Measurements from ENCODE around the gene TBC1D13. TPM values are rescaled to one million over a fixed set of nuclear protein-coding genes. Genes with fewer than 3 reads are reported as not detected.

The TBC1D13 gene
- total and polyA plus RNA-seq, 2 donors (not counting 1 experiment from before 2014, with no cell fraction given) = 28.8 to 29.1 TPM

GRCh38 chr9:128771745-128772519 lies 15.1 kb upstream of the TBC1D13 start, which contains the start of gene ZER1:
Gene ZER1 (minus strand): TSS chr9:128771927. CDS start chr9:128755565, 16,362 bp downstream.
- WGBS (ENCODE audit: insufficient coverage) = 2% methylated on average over 72 of the region's 72 CpGs
- intact Hi-C loops (cut with micrococcal nuclease) = loop anchor here (1.0 to 5.0 kb wide), 7 partner anchors 15 to 316 kb away; partner anchors contain the start of genes DYNC2I2, ENDOG, LRRC8A and ODF2
- no peaks in the 10 kb centered on the region for H3K27me3 Mint-ChIP-seq
- ATAC-seq (ENCODE audit: low read depth) (peak; percentile 93), DNase-seq (peak; percentile 95)
- Histone ChIP-seq H4K20me1 (ENCODE audit: control insufficient read depth, insufficient read depth, low read length, poor library complexity, severe bottlenecking) (no peaks in the 10 kb centered on the region), H3K36me3 (replicated peaks in 1 of 2; ENCODE audit: control extremely low read depth in 1 of 2, control insufficient read depth in 1 of 2, extremely low read depth in 1 of 2, insufficient read depth in 2 of 2, low read length in 1 of 2) (peaks cover 0 to 7% of the 10 kb centered on the region in 2 experiments), H2AFZ (ENCODE audit: insufficient read depth, low read depth, low read length, poor library complexity, severe bottlenecking) (peak within 1 kb of the TSS; percentile 92), H3K9me3 (ENCODE audit: control extremely low read depth in 1 of 3, control insufficient read depth in 2 of 3, insufficient read depth in 1 of 3, low read length in 2 of 3) (peaks cover 0 to 10% (median 5%) of the 10 kb centered on the region in 3 donors), H3K9ac (ENCODE audit: low read length) (peak within 1 kb of the TSS; percentile 89), H3K4me3 (ENCODE audit: control extremely low read depth in 1 of 5, extremely low read depth in 1 of 5, insufficient read depth in 1 of 5, low read depth in 2 of 5, low read length in 4 of 5) (peak within 1 kb of the TSS; percentile 69 to 96 (median 77)), H3K4me1 (ENCODE audit: control insufficient read depth in 2 of 2, insufficient read depth in 2 of 2, low read length in 2 of 2) (peaks cover 9 to 19% of the 10 kb centered on the region in 2 donors), H3K4me2 (replicated peaks; ENCODE audit: low read depth, low read length, poor library complexity, severe bottlenecking) (peak within 1 kb of the TSS; percentile 77), H3K79me2 (ENCODE audit: control insufficient read depth, insufficient read depth, low read length) (peaks cover 38% of the 10 kb centered on the region), H3K27ac (ENCODE audit: low read length in 2 of 2) (peak within 1 kb of the TSS; percentile 86 to 93), H3K27me3 (replicated peaks in 1 of 4; ENCODE audit: control extremely low read depth in 1 of 4, control insufficient read depth in 3 of 4, insufficient read depth in 4 of 4, low read length in 3 of 4) (no peaks in the 10 kb centered on the region)
- TF ChIP-seq EZH2 (IDR thresholded peaks at IDR 0.05; ENCODE audit: borderline replicate concordance, insufficient read depth, low read depth, low read length, poor library complexity, severe bottlenecking) = no peak
- TF ChIP-seq CTCF (IDR thresholded peaks at IDR 0.05) = no peak
- peak within 1 kb of the TSS; percentile 97 for H3K4me3 Mint-ChIP-seq
- POLR2A ChIA-PET = interaction anchor here (0.6 to 1.7 kb wide), 8 partner anchors 11 to 547 kb away, joined by 3 to 4 read pairs (median 3); partner anchors contain the start of gene ENDOG
- peaks cover 25% of the 10 kb centered on the region for H3K4me1 Mint-ChIP-seq
- no peaks in the 10 kb centered on the region for H3K9me3 Mint-ChIP-seq (ENCODE audit: insufficient read depth)
- CTCF ChIA-PET = interaction anchor here (0.5 to 2.1 kb wide), 2 partner anchors 13 to 46 kb away, joined by 3 to 5 read pairs; partner anchors contain the start of gene ENDOG
- peak within 1 kb of the TSS; percentile 96 for H3K27ac Mint-ChIP-seq

Measured in B cell (primary cell).